Hepatocyte (in vitro differentiated cells): ENCODE results near the gene OLFM3. TPM values are rescaled to one million over a fixed set of nuclear protein-coding genes. Genes with fewer than 3 reads are reported as not detected.

Experiments
- DNase-seq: peaks from one replicate; pipeline ENCODE4 v3.0.0-alpha.2; 2016; ENCODE audit warnings: low spot score
- H2AFZ ChIP-seq: fragments of 200-600 bp; sonication (generic); 2 replicates; pipeline ENCODE4 v1.6.0; 2016; ENCODE audit warnings: antibody characterized with exemption, mild to moderate bottlenecking
- H3K27ac ChIP-seq: fragments of 200-600 bp; sonication (generic); 2 replicates; pipeline ENCODE4 v1.5.1; 2016; ENCODE audit warnings: mild to moderate bottlenecking
- H3K27me3 ChIP-seq: fragments of 200-600 bp; sonication (generic); 2 replicates; pipeline ENCODE4 v1.6.1; 2016
- H3K36me3 ChIP-seq: fragments of 200-600 bp; sonication (generic); replicated peaks from 2 replicates; pipeline ENCODE4 v1.5.1; 2016; ENCODE audit warnings: low read depth; ENCODE audit not compliant: insufficient read depth
- H3K4me1 ChIP-seq: fragments of 200-600 bp; sonication (generic); 2 replicates; pipeline ENCODE4 v1.5.1; 2016; ENCODE audit warnings: mild to moderate bottlenecking, moderate library complexity; ENCODE audit not compliant: insufficient read depth
- H3K4me2 ChIP-seq: fragments of 200-600 bp; sonication (generic); 2 replicates; pipeline ENCODE4 v1.6.0; 2016
- H3K4me3 ChIP-seq: fragments of 200-600 bp; sonication (generic); 2 replicates; pipeline ENCODE4 v1.5.1; 2016; ENCODE audit warnings: mild to moderate bottlenecking
- H3K79me2 ChIP-seq: fragments of 200-600 bp; sonication (generic); 2 replicates; pipeline ENCODE4 v1.6.0; 2017; ENCODE audit warnings: mild to moderate bottlenecking
- H3K9me2 ChIP-seq: fragments of 200-600 bp; sonication (generic); replicated peaks from 2 replicates; pipeline ENCODE4 v1.6.0; 2017; ENCODE audit warnings: mild to moderate bottlenecking; ENCODE audit not compliant: insufficient read depth
- H3K9me3 ChIP-seq: fragments of 200-600 bp; sonication (generic); 2 replicates; pipeline ENCODE4 v1.5.1; 2016; ENCODE audit warnings: low read depth, mild to moderate bottlenecking
- H4K20me1 ChIP-seq: fragments of 200-600 bp; sonication (generic); 2 replicates; pipeline ENCODE4 v1.6.0; 2016; ENCODE audit warnings: mild to moderate bottlenecking; ENCODE audit not compliant: insufficient read depth, poor library complexity, severe bottlenecking
- CTCF ChIP-seq: fragments of 200-600 bp; sonication (generic); IDR thresholded peaks from 2 replicates; pipeline ENCODE4 v1.5.1; 2016; ENCODE audit warnings: antibody characterized with exemption, mild to moderate bottlenecking; ENCODE audit not compliant: poor library complexity
- EZH2 ChIP-seq: fragments of 200-600 bp; sonication (generic); IDR thresholded peaks from 2 replicates; pipeline ENCODE4 v1.6.1; 2016; ENCODE audit warnings: antibody characterized with exemption, mild to moderate bottlenecking, borderline replicate concordance
- EZH2phosphoT487 ChIP-seq: fragments of 200-600 bp; sonication (generic); IDR thresholded peaks from one replicate; pipeline ENCODE4 v1.6.1; 2018; ENCODE audit warnings: antibody characterized with exemption, mild to moderate bottlenecking, low read depth, moderate library complexity; ENCODE audit not compliant: unreplicated experiment, severe bottlenecking
- WGBS: methylation state at CpG from one replicate; pipeline ENCODE4 v1.1.6; 2016; ENCODE audit warnings: low lambda C conversion rate; ENCODE audit errors: missing lambda C conversion rate; 5-methylcytosine and 5-hydroxymethylcytosine counted together
- polyA plus RNA-seq: library from polyadenylated mRNA; unstranded; fragments of >200 nt; fragmentation: Nextera tagmentation; extraction: Ambion mirVana; gene quantifications from 2 replicates; pipeline ENCODE4 v1.2.1, GENCODE V29; 2016
- total RNA-seq: library from RNA; depleted of rRNA; stranded (reverse); fragments of >200 nt; gene quantifications from 2 replicates; pipeline ENCODE4 v1.2.3, GENCODE V29; 2014

The OLFM3 gene
- total and polyA plus RNA-seq, 2 experiments from 2014 or later, result 2.7 to 6.2 TPM

DNA sequence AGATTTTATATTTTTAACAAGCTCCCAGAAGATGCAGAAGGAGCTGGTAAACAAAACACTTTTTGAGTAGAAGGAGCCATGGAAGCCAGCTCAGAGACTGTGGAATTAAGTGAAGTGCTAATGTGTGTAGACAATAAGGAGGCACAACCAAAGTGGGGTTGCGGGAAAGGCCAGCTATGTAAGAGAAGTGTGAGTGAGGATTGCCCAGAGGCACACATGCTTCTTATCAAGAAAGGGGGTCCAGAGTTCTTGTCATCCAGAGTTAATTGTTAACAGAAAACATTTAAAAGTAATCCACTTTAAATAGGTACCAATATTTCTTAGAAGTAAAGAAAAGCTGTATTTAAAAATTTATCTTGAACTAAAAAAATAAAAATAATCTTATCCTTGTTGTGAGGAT is 136.8 kb downstream of the OLFM3 start:
- TF ChIP-seq CTCF (no peak), EZH2phosphoT487 (no peak)
- no peak overlapping the region for H2AFZ ChIP-seq
- H3K27ac ChIP-seq, result peak overlapping the region; percentile 35
- no peak overlapping the region for H3K4me3 ChIP-seq
- H3K4me2 ChIP-seq, result peak overlapping the region; percentile 31
- no peaks in the 10 kb centered on the region for H3K9me3 ChIP-seq
- H3K79me2 ChIP-seq, result no peaks in the 10 kb centered on the region
- peak; percentile 21 for DNase-seq
- WGBS, result 34% methylated on average over 1 of the region's 1 CpG
- no peaks in the 10 kb centered on the region for H4K20me1 ChIP-seq
- H3K36me3 ChIP-seq, result no peaks in the 10 kb centered on the region
- H3K4me1 ChIP-seq, result peaks cover 14% of the 10 kb centered on the region
- H3K9me2 ChIP-seq, result no peaks in the 10 kb centered on the region
- H3K27me3 ChIP-seq, result no peaks in the 10 kb centered on the region

GRCh38 chr1:101854271-101854670 is 142.5 kb downstream of the OLFM3 start:
- H3K79me2 ChIP-seq, result no peaks in the 10 kb centered on the region
- peaks cover 14% of the 10 kb centered on the region for H3K4me1 ChIP-seq
- H3K9me2 ChIP-seq, result no peaks in the 10 kb centered on the region
- no peaks in the 10 kb centered on the region for H4K20me1 ChIP-seq
- no peak overlapping the region for H3K27ac ChIP-seq
- no peaks in the 10 kb centered on the region for H3K9me3 ChIP-seq
- no peak for DNase-seq
- H3K27me3 ChIP-seq, result no peaks in the 10 kb centered on the region
- WGBS, result 84% methylated on average over 3 of the region's 3 CpGs
- H3K4me3 ChIP-seq, result no peak overlapping the region
- TF ChIP-seq CTCF (no peak), EZH2phosphoT487 (no peak), EZH2 (no peak)
- H3K36me3 ChIP-seq, result no peaks in the 10 kb centered on the region
- H3K4me2 ChIP-seq, result no peak overlapping the region
- no peak overlapping the region for H2AFZ ChIP-seq

DNA sequence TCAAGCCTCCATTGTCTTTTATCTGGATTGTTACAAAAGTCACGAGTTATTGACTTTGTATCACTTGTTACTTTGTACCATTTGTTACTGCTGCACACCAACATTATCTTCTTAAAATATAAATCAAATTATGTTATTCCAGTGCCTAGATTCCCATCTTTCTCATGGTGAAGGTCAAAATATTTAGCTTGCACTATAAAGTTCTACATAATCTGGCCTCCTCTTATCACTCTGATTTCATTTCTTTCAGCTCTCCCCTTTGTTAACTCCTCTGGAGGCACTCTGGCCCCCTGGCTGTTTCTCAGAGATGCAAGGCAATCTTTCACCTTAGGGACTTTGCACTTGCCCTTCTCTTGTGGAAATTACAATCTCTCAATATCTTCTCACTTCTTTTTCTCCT is 143.8 kb downstream of the OLFM3 start:
- Histone ChIP-seq H3K9me3 (no peaks in the 10 kb centered on the region), H3K4me3 (no peak overlapping the region), H3K36me3 (no peaks in the 10 kb centered on the region), H2AFZ (no peak overlapping the region), H4K20me1 (no peaks in the 10 kb centered on the region), H3K79me2 (no peaks in the 10 kb centered on the region), H3K9me2 (no peaks in the 10 kb centered on the region), H3K27me3 (no peaks in the 10 kb centered on the region), H3K27ac (no peak overlapping the region), H3K4me1 (peaks cover 14% of the 10 kb centered on the region), H3K4me2 (no peak overlapping the region)
- no peak for TF ChIP-seq CTCF
- TF ChIP-seq EZH2, result no peak
- no peak for TF ChIP-seq EZH2phosphoT487
- WGBS, result 65% methylated on average over 1 of the region's 1 CpG
- DNase-seq, result no peak

- 54% methylated on average over 1 of the region's 1 CpG for WGBS
- no peaks in the 10 kb centered on the region for H3K36me3 ChIP-seq
- DNase-seq, result peak; percentile 21
- no peaks in the 10 kb centered on the region for H3K27me3 ChIP-seq
- TF ChIP-seq EZH2phosphoT487 (no peak), EZH2 (no peak), CTCF (no peak)
- H3K9me2 ChIP-seq, result no peaks in the 10 kb centered on the region
- no peaks in the 10 kb centered on the region for H4K20me1 ChIP-seq
- H3K4me1 ChIP-seq, result no peaks in the 10 kb centered on the region
- peak overlapping the region; percentile 38 for H3K4me2 ChIP-seq
- no peaks in the 10 kb centered on the region for H3K9me3 ChIP-seq
- no peaks in the 10 kb centered on the region for H3K79me2 ChIP-seq
- H3K27ac ChIP-seq, result peak overlapping the region; percentile 47
- no peak overlapping the region for H2AFZ ChIP-seq
- H3K4me3 ChIP-seq, result no peak overlapping the region
Measured at GRCh38 chr1:101849356-101849755, 147.4 kb downstream of the OLFM3 start.
